DMS153 (cell line): Measurements from ENCODE around the gene RTN4RL1.
A peak's percentile ranks its signal among the peaks of the same experiment; 100 is the strongest.

Experiments
- DNase-seq: peaks from one replicate; lab custom pipeline; 2025; lab: John Stamatoyannopoulos, UW

Gene RTN4RL1

GRCh38 chr17:1948517-1948825, 76.7 kb downstream of the RTN4RL1 start:
- DNase-seq, result no peak

- DNase-seq, result no peak
Measured at GRCh38 chr17:1947743-1948516, 77.2 kb downstream of the RTN4RL1 start.

- no peak for DNase-seq
Measured at GRCh38 chr17:1947229-1947742, 77.8 kb downstream of the RTN4RL1 start.

- DNase-seq, result no peak
Measured at GRCh38 chr17:1946021-1946932, 78.9 kb downstream of the RTN4RL1 start.

GRCh38 chr17:1945621-1946020, 79.5 kb downstream of the RTN4RL1 start:
- no peak for DNase-seq

GRCh38 chr17:1943436-1943831, 81.7 kb downstream of the RTN4RL1 start:
- DNase-seq, result no peak

- no peak for DNase-seq
Measured at GRCh38 chr17:1942666-1943435, 82.3 kb downstream of the RTN4RL1 start.

GRCh38 chr17:1942066-1942365, 83.1 kb downstream of the RTN4RL1 start:
- no peak for DNase-seq

- DNase-seq, result no peak
Measured at GRCh38 chr17:1941272-1942065, 83.7 kb downstream of the RTN4RL1 start.

- no peak for DNase-seq
Measured at GRCh38 chr17:1940810-1941185, 84.3 kb downstream of the RTN4RL1 start.

- no peak for DNase-seq
Measured at GRCh38 chr17:1939981-1940809, 84.9 kb downstream of the RTN4RL1 start.

GRCh38 chr17:1937461-1937860, 87.7 kb downstream of the RTN4RL1 start:
- DNase-seq, result no peak

- DNase-seq, result no peak
Measured at GRCh38 chr17:1936766-1937165, 88.4 kb downstream of the RTN4RL1 start.

GRCh38 chr17:1934901-1935300, 90.2 kb downstream of the RTN4RL1 start:
- no peak for DNase-seq

- DNase-seq, result no peak
Measured at GRCh38 chr17:1933875-1934715, 91.0 kb downstream of the RTN4RL1 start.

GRCh38 chr17:1931844-1932579, 93.1 kb downstream of the RTN4RL1 start:
- peak; percentile 32 for DNase-seq

- no peak for DNase-seq
Measured at GRCh38 chr17:1930337-1930645, 94.8 kb downstream of the RTN4RL1 start.

GRCh38 chr17:1928976-1929375, 96.2 kb downstream of the RTN4RL1 start:
- no peak for DNase-seq

- no peak for DNase-seq
Measured at GRCh38 chr17:1920948-1921351, 104.2 kb downstream of the RTN4RL1 start.
